Breast epithelium (tissue), 3 donors: ENCODE data around the gene WNK3.

ENCODE experiments used
- CTCF ChIP-seq, 3 donors: fragments of 450-650 bp; IDR thresholded peaks; one replicate each; pipeline ENCODE4 v1.5.1; 2016 to 2017; ENCODE audit warnings: antibody characterized with exemption in 3 of 3, mild to moderate bottlenecking in 3 of 3, moderate library complexity in 3 of 3
- POLR2A ChIP-seq: fragments of 450-650 bp; IDR thresholded peaks from one replicate; pipeline ENCODE4 v1.6.1; 2016; ENCODE audit warnings: antibody characterized with exemption, mild to moderate bottlenecking, moderate library complexity
- POLR2AphosphoS5 ChIP-seq, 3 donors: sonication (generic); formaldehyde crosslinking; IDR thresholded peaks; one replicate each; pipeline ENCODE4 v1.6.1; 2017; ENCODE audit warnings: antibody characterized with exemption in 3 of 3

- TF ChIP-seq CTCF (IDR thresholded peaks at IDR 0.05): no peak
- TF ChIP-seq POLR2AphosphoS5 (IDR thresholded peaks at IDR 0.05): no peak
- TF ChIP-seq POLR2A: no peak
Measured at GRCh38 chrX:54292755-54293154, 65.1 kb downstream of the WNK3 start.
